GM12874 (cell line): Measurements from ENCODE around the gene C5AR2.

Experiments
- CTCF ChIP-seq: IDR thresholded peaks from 2 replicates; pipeline ENCODE4 v1.5.1; 2011; ENCODE audit warnings: low read depth, mild to moderate bottlenecking, control low read depth, low read length, moderate library complexity; ENCODE audit not compliant: insufficient read depth

Gene C5AR2

GRCh38 chr19:47315125-47315821 lies 16.7 kb upstream of the C5AR2 start:
- TF ChIP-seq CTCF: no peak

DNA sequence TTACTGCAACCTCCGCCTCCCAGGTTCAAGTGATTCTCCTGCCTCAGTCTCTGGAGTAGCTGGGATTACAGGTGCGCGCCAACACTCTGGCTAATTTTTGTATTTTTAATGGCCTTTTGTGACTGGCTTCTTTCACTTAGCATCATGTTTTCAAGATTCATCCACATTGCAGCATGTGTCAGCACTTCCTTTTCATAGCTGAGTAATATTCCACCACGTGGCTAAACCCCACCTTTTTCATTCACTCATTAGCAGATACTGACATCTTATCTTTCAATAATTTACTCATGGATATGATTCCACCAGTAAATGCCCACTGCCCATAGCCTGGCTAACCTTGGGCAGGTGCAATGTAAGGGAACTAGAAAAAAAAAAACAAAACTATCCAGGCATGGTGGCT lies 15.5 kb upstream of the C5AR2 start:
- no peak for TF ChIP-seq CTCF

DNA sequence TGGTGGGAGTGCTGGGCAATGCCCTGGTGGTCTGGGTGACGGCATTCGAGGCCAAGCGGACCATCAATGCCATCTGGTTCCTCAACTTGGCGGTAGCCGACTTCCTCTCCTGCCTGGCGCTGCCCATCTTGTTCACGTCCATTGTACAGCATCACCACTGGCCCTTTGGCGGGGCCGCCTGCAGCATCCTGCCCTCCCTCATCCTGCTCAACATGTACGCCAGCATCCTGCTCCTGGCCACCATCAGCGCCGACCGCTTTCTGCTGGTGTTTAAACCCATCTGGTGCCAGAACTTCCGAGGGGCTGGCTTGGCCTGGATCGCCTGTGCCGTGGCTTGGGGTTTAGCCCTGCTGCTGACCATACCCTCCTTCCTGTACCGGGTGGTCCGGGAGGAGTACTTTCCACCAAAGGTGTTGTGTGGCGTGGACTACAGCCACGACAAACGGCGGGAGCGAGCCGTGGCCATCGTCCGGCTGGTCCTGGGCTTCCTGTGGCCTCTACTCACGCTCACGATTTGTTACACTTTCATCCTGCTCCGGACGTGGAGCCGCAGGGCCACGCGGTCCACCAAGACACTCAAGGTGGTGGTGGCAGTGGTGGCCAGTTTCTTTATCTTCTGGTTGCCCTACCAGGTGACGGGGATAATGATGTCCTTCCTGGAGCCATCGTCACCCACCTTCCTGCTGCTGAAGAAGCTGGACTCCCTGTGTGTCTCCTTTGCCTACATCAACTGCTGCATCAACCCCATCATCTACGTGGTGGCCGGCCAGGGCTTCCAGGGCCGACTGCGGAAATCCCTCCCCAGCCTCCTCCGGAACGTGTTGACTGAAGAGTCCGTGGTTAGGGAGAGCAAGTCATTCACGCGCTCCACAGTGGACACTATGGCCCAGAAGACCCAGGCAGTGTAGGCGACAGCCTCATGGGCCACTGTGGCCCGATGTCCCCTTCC lies 11.8 kb upstream of the C5AR2 start:
- TF ChIP-seq CTCF: no peak

GRCh38 chr19:47321630-47322029 lies 10.3 kb upstream of the C5AR2 start:
- TF ChIP-seq CTCF: no peak

DNA sequence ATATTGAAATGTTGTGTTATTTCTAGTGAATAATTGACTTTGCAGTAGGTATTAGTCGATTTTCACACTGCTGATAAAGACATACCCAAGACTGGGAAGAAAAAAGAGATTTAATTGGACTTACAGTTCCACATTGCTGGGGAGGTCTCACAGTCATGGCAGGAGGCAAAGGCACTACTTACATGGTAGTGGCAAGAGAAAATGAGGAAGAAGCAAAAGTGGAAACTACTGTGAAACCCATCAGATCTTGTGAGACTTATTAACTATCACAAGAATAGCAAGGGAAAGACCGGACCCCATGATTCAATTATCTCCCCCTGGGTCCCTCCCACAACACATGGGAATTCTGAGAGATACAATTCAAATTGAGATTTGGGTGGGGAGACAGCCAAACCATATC lies 9.9 kb upstream of the C5AR2 start:
- no peak for TF ChIP-seq CTCF

DNA sequence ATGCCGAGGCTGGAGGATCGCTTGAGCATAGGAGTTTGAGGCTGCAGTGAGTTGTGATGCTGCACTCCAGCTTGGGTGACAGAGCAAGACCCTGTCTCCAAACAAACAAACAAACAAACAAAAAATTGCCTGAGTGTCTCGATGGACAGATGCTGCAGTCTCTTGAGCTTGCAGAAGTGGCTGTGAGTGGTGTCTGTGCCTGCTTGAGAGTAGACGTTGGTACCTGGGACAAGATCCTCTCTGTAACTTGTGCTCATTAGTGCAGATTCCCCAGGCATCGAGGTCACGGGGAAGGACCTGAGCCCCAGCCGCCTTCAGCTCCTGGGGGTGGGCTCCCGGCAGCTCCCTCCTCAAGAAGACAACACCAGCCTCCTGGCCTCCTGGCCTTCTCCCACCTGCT lies 8.6 kb upstream of the C5AR2 start:
- no peak for TF ChIP-seq CTCF

DNA sequence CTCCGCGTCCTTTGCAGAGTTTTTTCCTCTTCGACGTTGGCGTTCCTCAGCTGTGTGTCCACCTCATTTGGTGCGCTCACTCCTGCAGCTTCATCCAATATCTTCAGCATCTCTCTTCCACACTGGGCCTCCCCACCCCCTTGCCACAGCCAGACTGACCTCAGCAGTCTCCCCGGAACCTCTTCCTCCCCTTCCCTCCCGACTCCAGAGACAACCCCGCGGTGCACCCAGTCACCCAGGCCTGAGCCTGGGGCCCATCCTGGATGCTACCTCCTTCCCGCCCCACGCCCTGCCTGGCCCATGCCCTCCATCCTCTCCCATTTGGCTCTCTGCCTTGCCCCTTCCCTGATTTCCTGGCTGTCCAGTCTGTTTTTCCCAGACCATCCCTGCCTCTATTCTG lies 8.1 kb upstream of the C5AR2 start:
- TF ChIP-seq CTCF: no peak
